ENCODE results near the gene KRTAP9-7. TPM values are rescaled to one million over a fixed set of nuclear protein-coding genes. Genes with fewer than 3 reads are reported as not detected.

The KRTAP9-7 gene
- total and polyA plus RNA-seq, 2 experiments from 2014 or later: not detected

- Histone ChIP-seq H3K27ac (no peak within 1 kb of the TSS), H2AFZ (no peak within 1 kb of the TSS), H3K36me3 (replicated peaks; ENCODE audit: insufficient read depth, low read depth) (no peaks in the 10 kb centered on the region), H4K20me1 (ENCODE audit: insufficient read depth, poor library complexity, severe bottlenecking) (no peaks in the 10 kb centered on the region), H3K4me2 (no peak within 1 kb of the TSS), H3K27me3 (no peaks in the 10 kb centered on the region), H3K9me2 (replicated peaks; ENCODE audit: insufficient read depth) (no peaks in the 10 kb centered on the region), H3K4me1 (ENCODE audit: insufficient read depth) (no peaks in the 10 kb centered on the region), H3K4me3 (no peak within 1 kb of the TSS), H3K79me2 (no peaks in the 10 kb centered on the region), H3K9me3 (ENCODE audit: low read depth) (no peaks in the 10 kb centered on the region)
- WGBS (ENCODE audit: low lambda C conversion rate, missing lambda C conversion rate): 85% methylated on average over 7 of the region's 7 CpGs
- TF ChIP-seq EZH2 (IDR thresholded peaks at IDR 0.05; ENCODE audit: borderline replicate concordance): no peak
- no peak for TF ChIP-seq EZH2phosphoT487 (IDR thresholded peaks at IDR 0.05; ENCODE audit: low read depth, severe bottlenecking, unreplicated experiment)
- no peak for TF ChIP-seq CTCF (IDR thresholded peaks at IDR 0.05; ENCODE audit: poor library complexity)
- DNase-seq (ENCODE audit: low spot score): no peak
These were observed 33.4 kb downstream of the KRTAP9-7 start, which contains the start of gene KRTAP16-1 for GRCh38 chr17:41308918-41309359. TSS of gene KRTAP16-1 (minus strand) at chr17:41309309. CDS start at chr17:41309253, 56 bp downstream.

GRCh38 chr17:41311111-41311510, 35.6 kb downstream of the KRTAP9-7 start:
- no peaks in the 10 kb centered on the region for H3K9me3 ChIP-seq (ENCODE audit: low read depth)
- peaks cover 6% of the 10 kb centered on the region for H3K27me3 ChIP-seq
- H3K27ac ChIP-seq: no peak overlapping the region
- no peak for DNase-seq (ENCODE audit: low spot score)
- TF ChIP-seq EZH2 (IDR thresholded peaks at IDR 0.05; ENCODE audit: borderline replicate concordance): no peak
- TF ChIP-seq EZH2phosphoT487 (IDR thresholded peaks at IDR 0.05; ENCODE audit: low read depth, severe bottlenecking, unreplicated experiment): no peak
- TF ChIP-seq CTCF (IDR thresholded peaks at IDR 0.05; ENCODE audit: poor library complexity): no peak
- H3K4me1 ChIP-seq (ENCODE audit: insufficient read depth): no peaks in the 10 kb centered on the region
- H3K36me3 ChIP-seq (replicated peaks; ENCODE audit: insufficient read depth, low read depth): no peaks in the 10 kb centered on the region
- no peaks in the 10 kb centered on the region for H4K20me1 ChIP-seq (ENCODE audit: insufficient read depth, poor library complexity, severe bottlenecking)
- no peak overlapping the region for H3K4me3 ChIP-seq
- no peak overlapping the region for H2AFZ ChIP-seq
- no peak overlapping the region for H3K4me2 ChIP-seq
- H3K9me2 ChIP-seq (replicated peaks; ENCODE audit: insufficient read depth): no peaks in the 10 kb centered on the region
- WGBS (ENCODE audit: low lambda C conversion rate, missing lambda C conversion rate): 69% methylated on average over 1 of the region's 1 CpG
- no peaks in the 10 kb centered on the region for H3K79me2 ChIP-seq

GRCh38 chr17:41315204-41315794, 39.8 kb downstream of the KRTAP9-7 start, which contains the start of gene KRTAP17-1:
TSS of gene KRTAP17-1 (minus strand) at chr17:41315710. CDS start at chr17:41315650, 60 bp downstream.
- Histone ChIP-seq H3K9me2 (replicated peaks; ENCODE audit: insufficient read depth) (no peaks in the 10 kb centered on the region), H3K27me3 (peaks cover 6% of the 10 kb centered on the region), H3K79me2 (no peaks in the 10 kb centered on the region), H3K4me2 (no peak within 1 kb of the TSS), H3K9me3 (ENCODE audit: low read depth) (peaks cover 5% of the 10 kb centered on the region), H3K36me3 (replicated peaks; ENCODE audit: insufficient read depth, low read depth) (no peaks in the 10 kb centered on the region), H2AFZ (no peak within 1 kb of the TSS), H3K27ac (no peak within 1 kb of the TSS), H3K4me3 (no peak within 1 kb of the TSS), H3K4me1 (ENCODE audit: insufficient read depth) (no peaks in the 10 kb centered on the region), H4K20me1 (ENCODE audit: insufficient read depth, poor library complexity, severe bottlenecking) (no peaks in the 10 kb centered on the region)
- DNase-seq (ENCODE audit: low spot score): no peak
- TF ChIP-seq EZH2phosphoT487 (IDR thresholded peaks at IDR 0.05; ENCODE audit: low read depth, severe bottlenecking, unreplicated experiment) (no peak), CTCF (IDR thresholded peaks at IDR 0.05; ENCODE audit: poor library complexity) (no peak), EZH2 (IDR thresholded peaks at IDR 0.05; ENCODE audit: borderline replicate concordance) (no peak)
- WGBS (ENCODE audit: low lambda C conversion rate, missing lambda C conversion rate): 87% methylated on average over 24 of the region's 24 CpGs
